ENCODE data around the gene TCF4.

TCF4 gene

GRCh38 chr18:55289775-55290174 lies 298.2 kb downstream of the TCF4 start:
- peak; percentile 22 for DNase-seq (ENCODE audit: low spot score)

DNA sequence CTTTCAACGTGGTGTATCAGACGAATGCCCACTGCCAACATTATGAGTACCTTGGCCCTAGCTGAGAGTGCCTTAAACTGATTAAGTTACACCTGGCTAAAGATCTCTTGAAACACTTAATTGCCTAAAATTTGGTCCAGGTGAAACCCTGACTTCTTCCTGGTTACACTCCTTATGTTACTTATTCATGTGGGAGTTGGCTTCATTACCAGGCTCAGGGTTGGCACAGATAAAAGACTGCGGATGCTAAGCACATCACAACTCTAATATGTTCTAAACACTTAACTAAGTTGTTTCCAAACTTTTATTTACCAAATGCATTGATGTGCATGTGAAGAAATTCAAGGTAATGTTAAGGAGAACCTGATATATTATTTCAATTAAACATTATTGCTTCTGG lies 298.9 kb downstream of the TCF4 start:
- DNase-seq (ENCODE audit: low spot score), result no peak

GRCh38 chr18:55287935-55288868 lies 299.8 kb downstream of the TCF4 start:
- DNase-seq (ENCODE audit: low spot score), result no peak

DNA sequence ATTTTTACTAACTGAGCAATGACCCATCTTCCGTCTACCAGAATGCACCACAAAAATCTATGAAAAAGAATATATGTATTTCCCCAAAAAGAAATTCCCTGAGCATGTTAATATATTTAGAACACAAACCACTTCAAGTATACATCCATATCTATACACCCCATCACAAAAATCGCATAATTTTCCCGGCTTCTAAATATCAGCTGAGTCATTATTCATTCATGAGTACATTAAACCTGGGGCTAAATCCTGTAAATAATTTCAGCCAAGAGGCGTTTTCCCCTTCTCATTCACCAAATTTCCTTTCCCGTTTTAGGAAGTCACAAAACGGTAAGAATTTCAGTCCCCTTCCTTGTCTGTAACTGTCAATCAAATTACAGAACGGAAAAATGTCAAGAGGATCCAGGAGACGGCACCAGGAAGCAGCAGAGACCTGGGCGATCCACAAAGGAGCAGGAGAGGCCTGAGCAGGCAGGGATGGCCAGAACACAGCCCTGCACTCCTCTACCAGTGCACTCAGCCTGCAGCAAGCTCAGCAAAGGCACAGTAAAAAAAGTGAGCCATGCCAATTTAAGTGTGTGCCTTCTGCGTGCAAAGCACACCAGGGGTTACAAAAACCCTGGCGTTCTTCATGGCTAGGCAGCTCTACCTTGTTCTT lies 300.7 kb downstream of the TCF4 start:
- no peak for DNase-seq (ENCODE audit: low spot score)

DNA sequence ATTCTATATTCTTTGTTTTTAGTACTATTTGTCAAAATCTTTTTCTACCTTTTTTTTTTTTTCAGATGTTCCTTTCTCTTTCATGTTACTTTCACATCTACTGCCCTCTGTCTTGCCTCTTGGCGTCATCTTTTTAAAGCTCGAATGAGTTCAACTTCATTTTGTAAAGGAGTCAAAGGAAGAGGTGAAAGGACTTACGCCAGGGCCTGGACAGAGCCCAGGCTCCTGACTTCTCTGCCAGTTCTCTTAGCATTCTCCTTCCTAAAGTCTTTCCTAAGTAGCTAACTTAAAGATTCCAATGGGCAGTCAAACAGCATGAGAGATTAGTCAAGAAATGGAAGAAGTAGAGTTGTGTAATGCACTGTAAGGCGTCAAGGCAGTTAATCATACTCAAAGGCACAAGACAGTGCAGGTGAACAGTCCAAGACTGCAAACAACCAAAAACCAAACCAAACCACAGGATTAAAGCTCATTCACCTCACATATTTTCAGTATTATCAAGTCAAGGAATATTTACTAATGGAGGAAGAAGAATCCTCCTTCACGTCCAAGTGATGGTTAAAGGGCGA lies 301.7 kb downstream of the TCF4 start:
- DNase-seq (ENCODE audit: low spot score), result no peak

DNA sequence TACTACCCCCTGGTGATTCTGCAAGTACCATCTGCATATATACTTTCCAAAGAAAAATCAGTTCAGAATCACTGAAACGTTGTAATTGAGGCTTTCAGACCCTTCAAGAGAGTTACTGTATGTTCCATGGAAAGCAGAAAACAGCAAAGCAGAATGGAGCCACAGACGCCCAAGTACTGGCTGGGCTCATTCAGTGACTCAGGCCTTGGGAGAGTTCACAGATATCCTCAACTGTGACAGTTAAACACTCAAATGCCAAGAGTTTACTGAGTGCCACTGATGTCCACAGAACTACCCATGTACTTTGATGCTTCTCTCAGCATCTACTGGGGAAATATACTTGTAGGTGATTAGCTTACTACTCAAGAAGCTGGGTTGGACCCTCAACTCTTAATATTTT lies 303.4 kb downstream of the TCF4 start:
- no peak for DNase-seq (ENCODE audit: low spot score)

GRCh38 chr18:55283309-55283708 lies 304.7 kb downstream of the TCF4 start:
- DNase-seq (ENCODE audit: low spot score), result no peak

GRCh38 chr18:55280503-55280902 lies 307.5 kb downstream of the TCF4 start:
- DNase-seq (ENCODE audit: low spot score), result no peak

DNA sequence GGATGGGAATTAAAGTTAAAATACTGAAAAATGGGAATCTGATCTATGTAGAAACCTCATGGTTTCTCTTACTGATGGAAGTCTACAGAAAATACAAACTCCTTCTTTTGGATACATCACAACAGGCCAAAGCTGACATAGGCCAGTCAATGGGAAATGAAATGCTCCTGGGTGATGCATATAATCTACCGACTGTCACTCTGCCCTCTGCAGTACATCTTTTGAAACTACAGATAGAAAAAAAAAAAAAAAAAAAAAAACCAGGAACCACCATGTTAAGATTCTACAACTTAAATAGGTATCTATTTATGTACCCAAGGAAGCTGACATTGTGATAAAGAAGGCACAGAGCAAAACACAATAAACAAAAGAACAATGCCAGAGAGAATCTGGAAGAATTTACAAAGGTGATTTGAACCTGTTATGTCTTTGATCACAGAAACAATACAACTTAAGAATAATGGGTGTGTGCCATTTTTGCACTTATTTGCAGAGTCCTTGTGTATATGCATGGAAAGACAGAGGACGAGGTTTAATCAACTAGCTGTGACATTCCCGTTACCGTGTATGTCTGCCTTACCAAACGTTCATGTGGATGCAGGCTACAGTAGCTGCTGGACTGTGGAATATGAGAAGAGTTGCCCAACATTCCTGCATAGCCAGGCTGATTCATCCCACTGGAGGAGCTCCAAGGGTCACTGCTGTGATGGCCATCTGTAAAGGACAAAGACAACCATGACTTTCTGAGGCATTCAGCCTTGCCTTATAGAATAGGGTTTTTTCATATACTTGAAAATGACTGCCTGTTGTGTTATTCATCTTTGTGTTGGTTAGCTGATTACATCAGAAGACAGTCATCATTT lies 312.7 kb downstream of the TCF4 start:
- peak; percentile 57 for DNase-seq (ENCODE audit: low spot score)

- DNase-seq (ENCODE audit: low spot score), result no peak
Observed at GRCh38 chr18:55272510-55273243, 315.3 kb downstream of the TCF4 start.

GRCh38 chr18:55269622-55270021 lies 318.4 kb downstream of the TCF4 start:
- no peak for DNase-seq (ENCODE audit: low spot score)

DNA sequence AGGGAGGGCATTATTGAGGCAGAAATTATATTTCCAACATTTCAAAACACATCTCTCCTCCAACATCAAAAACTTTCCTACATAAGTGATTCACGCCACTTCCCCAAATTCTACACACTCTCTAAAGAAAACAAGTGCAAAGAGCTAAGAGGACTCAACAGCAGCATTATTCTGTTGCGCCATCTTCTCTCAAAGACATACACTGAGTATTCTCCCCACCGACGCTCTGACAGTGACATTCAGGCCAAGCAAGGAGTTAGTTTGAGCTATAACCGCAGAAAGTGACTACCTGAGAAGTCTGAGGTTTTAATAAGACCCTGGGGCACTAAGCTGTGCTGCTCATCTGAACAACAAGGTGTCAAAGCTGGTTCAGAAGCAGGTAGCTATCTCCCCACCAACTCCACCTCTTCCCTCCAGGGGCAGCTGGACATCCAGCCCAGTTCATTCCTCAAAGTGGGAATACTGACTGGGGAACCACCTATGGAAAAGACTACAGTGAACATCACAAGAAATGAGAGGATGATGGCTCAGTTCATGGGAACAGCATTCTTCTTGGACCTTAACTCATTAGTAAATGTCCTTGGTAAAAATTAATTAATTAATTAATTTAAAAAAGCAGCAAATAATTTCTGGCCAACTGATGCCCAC lies 319.2 kb downstream of the TCF4 start:
- DNase-seq (ENCODE audit: low spot score), result peak; percentile 32

GRCh38 chr18:55268151-55268601 lies 319.8 kb downstream of the TCF4 start:
- peak; percentile 67 for DNase-seq (ENCODE audit: low spot score)

DNA sequence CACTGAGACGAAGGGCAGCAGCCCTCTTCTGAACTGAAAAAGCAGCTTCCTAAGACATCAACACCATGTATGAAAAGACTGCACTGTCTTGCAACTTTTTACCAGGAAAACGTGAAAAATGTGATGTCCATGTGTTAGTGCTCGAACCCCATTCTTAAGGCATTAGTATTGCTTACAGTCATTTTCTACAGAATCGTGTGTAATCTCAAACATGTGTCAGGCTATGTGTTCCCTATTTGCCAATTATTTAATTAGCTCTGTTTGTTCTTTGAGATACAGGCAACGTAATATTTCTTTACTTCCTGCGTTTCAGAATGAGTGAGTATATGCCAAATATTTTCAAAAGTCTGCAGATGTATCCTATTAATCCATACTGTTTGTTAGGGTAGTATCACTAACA lies 321.0 kb downstream of the TCF4 start:
- DNase-seq (ENCODE audit: low spot score), result no peak

GRCh38 chr18:55265984-55266383 lies 322.0 kb downstream of the TCF4 start:
- DNase-seq (ENCODE audit: low spot score), result no peak

- no peak for DNase-seq (ENCODE audit: low spot score)
Observed at GRCh38 chr18:55265130-55265675, 322.8 kb downstream of the TCF4 start.

GRCh38 chr18:55264108-55264507 lies 323.9 kb downstream of the TCF4 start:
- DNase-seq (ENCODE audit: low spot score), result no peak

- no peak for DNase-seq (ENCODE audit: low spot score)
Observed at GRCh38 chr18:55262021-55262560, 325.9 kb downstream of the TCF4 start.

- DNase-seq (ENCODE audit: low spot score), result no peak
Observed at GRCh38 chr18:55261253-55261652, 326.7 kb downstream of the TCF4 start.

GRCh38 chr18:55258088-55258487 lies 329.9 kb downstream of the TCF4 start:
- DNase-seq (ENCODE audit: low spot score), result no peak

Measured in NAMALWA (cell line).